ENCODE data around the gene KAT5.
"Not testable (repeated sequence)": the region's sequence is repeated elsewhere in the genome, so short reads cannot be mapped to it uniquely, and the experiment has no call there.

Gene KAT5

GRCh38 chr11:65709661-65710060, 2.4 kb upstream of the KAT5 start:
- DNase-seq (ENCODE audit: low read depth): no peak

GRCh38 chr11:65710421-65710820, 1.6 kb upstream of the KAT5 start:
- no peak for DNase-seq (ENCODE audit: low read depth)

GRCh38 chr11:65712633-65713076, 603 bp downstream of the KAT5 start:
- no peak for DNase-seq (ENCODE audit: low read depth)

- DNase-seq (ENCODE audit: low read depth): no peak
Measured at GRCh38 chr11:65713212-65713969, 1.3 kb downstream of the KAT5 start.

GRCh38 chr11:65714433-65714832, 2.4 kb downstream of the KAT5 start:
- DNase-seq (ENCODE audit: low read depth): no peak

GRCh38 chr11:65716302-65716701, 4.2 kb downstream of the KAT5 start:
- DNase-seq (ENCODE audit: low read depth): no peak

- no peak for DNase-seq (ENCODE audit: low read depth)
Measured at GRCh38 chr11:65716774-65717405, 4.8 kb downstream of the KAT5 start.

GRCh38 chr11:65717906-65718305, 5.9 kb downstream of the KAT5 start:
- DNase-seq (ENCODE audit: low read depth): no peak

- no peak for DNase-seq (ENCODE audit: low read depth)
Measured at GRCh38 chr11:65718531-65718930, 6.5 kb downstream of the KAT5 start.

GRCh38 chr11:65718964-65719492, 7.0 kb downstream of the KAT5 start:
- DNase-seq (ENCODE audit: low read depth): no peak

- DNase-seq (ENCODE audit: low read depth): no peak
Measured at GRCh38 chr11:65719871-65720210, 7.8 kb downstream of the KAT5 start.

GRCh38 chr11:65720211-65720934, 8.3 kb downstream of the KAT5 start, which contains the start of gene RNASEH2C:
Gene RNASEH2C (minus strand): TSS chr11:65720798. CDS start chr11:65720758, 40 bp downstream.
- DNase-seq (ENCODE audit: low read depth): peak; percentile 63

GRCh38 chr11:65722261-65722660, 10.2 kb downstream of the KAT5 start:
- no peak for DNase-seq (ENCODE audit: low read depth)

GRCh38 chr11:65726660-65727059, 14.6 kb downstream of the KAT5 start:
- DNase-seq (ENCODE audit: low read depth): no peak

GRCh38 chr11:65727865-65728264, 15.8 kb downstream of the KAT5 start:
- no peak for DNase-seq (ENCODE audit: low read depth)

GRCh38 chr11:65730461-65730860, 18.4 kb downstream of the KAT5 start:
- DNase-seq (ENCODE audit: low read depth): no peak

- DNase-seq (ENCODE audit: low read depth): not testable (repeated sequence)
Measured at GRCh38 chr11:65735111-65735510, 23.1 kb downstream of the KAT5 start.

GRCh38 chr11:65736810-65737209, 24.8 kb downstream of the KAT5 start:
- DNase-seq (ENCODE audit: low read depth): no peak

- no peak for DNase-seq (ENCODE audit: low read depth)
Measured at GRCh38 chr11:65739022-65739421, 27.0 kb downstream of the KAT5 start.

GRCh38 chr11:65741185-65741584, 29.1 kb downstream of the KAT5 start:
- no peak for DNase-seq (ENCODE audit: low read depth)

GRCh38 chr11:65742353-65742752, 30.3 kb downstream of the KAT5 start:
- DNase-seq (ENCODE audit: low read depth): no peak

- DNase-seq (ENCODE audit: low read depth): no peak
Measured at GRCh38 chr11:65743681-65744025, 31.6 kb downstream of the KAT5 start.
